ENCODE results near the gene AGBL2.
"Not testable (repeated sequence)": the region's sequence is repeated elsewhere in the genome, so short reads cannot be mapped to it uniquely, and the experiment has no call there.

AGBL2 gene

GRCh38 chr11:47715082-47715669, at the start of gene AGBL2:
TSS of gene AGBL2 (minus strand) at chr11:47715369. CDS start at chr11:47714650, 719 bp downstream.
- ATAC-seq = peak; percentile 99
- peak; percentile 91 for DNase-seq

GRCh38 chr11:47759291-47759690, 44.1 kb upstream of the AGBL2 start:
- not testable (repeated sequence) for DNase-seq, ATAC-seq

- no peak for ATAC-seq
- no peak for DNase-seq
These were observed 41.0 kb upstream of the AGBL2 start for GRCh38 chr11:47756208-47756607.

GRCh38 chr11:47750725-47751124, 35.6 kb upstream of the AGBL2 start:
- ATAC-seq = no peak
- no peak for DNase-seq

- not testable (repeated sequence) for ATAC-seq, DNase-seq
These were observed 27.3 kb upstream of the AGBL2 start for GRCh38 chr11:47742494-47742893.

GRCh38 chr11:47737817-47738216, 22.6 kb upstream of the AGBL2 start:
- DNase-seq, ATAC-seq: not testable (repeated sequence)

- ATAC-seq (no peak), DNase-seq (no peak)
These were observed 17.1 kb upstream of the AGBL2 start for GRCh38 chr11:47732271-47732670.

- ATAC-seq = no peak
- no peak for DNase-seq
These were observed 16.3 kb upstream of the AGBL2 start for GRCh38 chr11:47731475-47731874.

GRCh38 chr11:47726878-47727514, 11.8 kb upstream of the AGBL2 start:
- no peak for DNase-seq
- ATAC-seq = no peak

- DNase-seq (no peak), ATAC-seq (no peak)
These were observed 10.9 kb upstream of the AGBL2 start for GRCh38 chr11:47726118-47726442.

GRCh38 chr11:47725442-47726117, 10.4 kb upstream of the AGBL2 start:
- DNase-seq (no peak), ATAC-seq (no peak)

GRCh38 chr11:47724041-47724729, 9.0 kb upstream of the AGBL2 start:
- DNase-seq (no peak), ATAC-seq (no peak)

- no peak for ATAC-seq
- DNase-seq = no peak
These were observed 7.9 kb upstream of the AGBL2 start for GRCh38 chr11:47723041-47723440.

GRCh38 chr11:47720651-47721050, 5.5 kb upstream of the AGBL2 start:
- no peak for DNase-seq
- no peak for ATAC-seq

- DNase-seq = no peak
- ATAC-seq = no peak
These were observed 1.5 kb upstream of the AGBL2 start for GRCh38 chr11:47716692-47717091.

GRCh38 chr11:47714554-47715081, 551 bp downstream of the AGBL2 start:
- ATAC-seq = no peak
- DNase-seq = peak; percentile 16

GRCh38 chr11:47711816-47712215, 3.4 kb downstream of the AGBL2 start:
- DNase-seq = no peak
- no peak for ATAC-seq

- ATAC-seq (no peak), DNase-seq (no peak)
These were observed 3.9 kb downstream of the AGBL2 start for GRCh38 chr11:47711225-47711624.

- DNase-seq, ATAC-seq: not testable (repeated sequence)
These were observed 7.8 kb downstream of the AGBL2 start for GRCh38 chr11:47707275-47707786.

- ATAC-seq = no peak
- no peak for DNase-seq
These were observed 9.4 kb downstream of the AGBL2 start for GRCh38 chr11:47705721-47706120.

- DNase-seq (no peak), ATAC-seq (no peak)
These were observed 23.2 kb downstream of the AGBL2 start for GRCh38 chr11:47691979-47692378.

GRCh38 chr11:47689480-47689879, 25.7 kb downstream of the AGBL2 start:
- ATAC-seq (no peak), DNase-seq (no peak)

GRCh38 chr11:47688991-47689390, 26.2 kb downstream of the AGBL2 start:
- no peak for DNase-seq

More at GRCh38 chr11:47688991-47689390, 26.2 kb downstream of the AGBL2 start:
- no peak for ATAC-seq
